Stimulated activated CD8-positive, alpha-beta memory T cell treated with anti-CD3 and anti-CD28 coated beads, Interleukin-4, amount 100 ng/mL, for 4 hours (primary cell): ENCODE measurements around the gene PIP4K2C.
"Not testable (repeated sequence)": the region's sequence is repeated elsewhere in the genome, so short reads cannot be mapped to it uniquely, and the experiment has no call there.

Source experiments
- DNase-seq, 2 donors: peaks; one replicate each; pipeline ENCODE4 v3.0.0-alpha.2; 2020; ENCODE audit warnings: low read depth in 2 of 2, low spot score in 1 of 2

The PIP4K2C gene

DNA sequence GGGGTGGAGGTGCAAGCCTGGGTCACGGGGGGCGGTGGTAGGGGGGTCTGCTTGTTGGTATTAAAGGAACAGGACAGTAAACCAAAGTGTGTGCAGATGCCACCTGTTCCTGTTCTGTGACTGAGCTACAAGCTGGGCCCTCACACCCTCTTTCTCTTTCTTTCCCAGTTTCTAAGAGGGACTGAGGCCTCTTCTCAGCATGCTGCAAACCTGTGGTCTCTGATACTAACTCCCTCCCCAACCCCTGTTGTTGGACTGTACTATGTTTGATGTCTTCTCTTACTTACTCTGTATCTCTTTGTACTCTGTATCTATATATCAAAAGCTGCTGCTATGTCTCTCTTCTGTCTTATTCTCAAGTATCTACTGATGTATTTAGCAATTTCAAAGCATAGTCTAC is 6.9 kb upstream of the PIP4K2C start:
- DNase-seq: no peak

DNA sequence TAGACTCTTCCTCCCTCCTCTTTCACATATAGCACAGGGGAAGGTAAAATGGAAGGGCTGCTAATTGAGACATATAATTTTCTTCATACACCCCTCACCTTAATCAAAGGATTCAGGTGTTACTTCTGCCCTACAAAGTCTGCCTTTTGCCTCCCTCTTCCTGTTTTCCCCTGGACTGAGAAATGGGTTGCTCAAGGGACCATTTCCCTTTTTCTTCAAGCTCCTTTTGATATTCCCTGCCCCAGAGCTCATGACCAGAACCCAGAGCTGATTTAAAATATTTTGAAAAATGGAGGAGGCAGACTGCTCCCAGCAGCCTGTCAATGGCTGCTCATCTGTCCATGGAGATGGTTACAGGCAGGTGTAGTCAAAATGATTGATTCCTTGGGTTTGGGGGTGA is 6.3 kb upstream of the PIP4K2C start:
- no peak for DNase-seq

DNA sequence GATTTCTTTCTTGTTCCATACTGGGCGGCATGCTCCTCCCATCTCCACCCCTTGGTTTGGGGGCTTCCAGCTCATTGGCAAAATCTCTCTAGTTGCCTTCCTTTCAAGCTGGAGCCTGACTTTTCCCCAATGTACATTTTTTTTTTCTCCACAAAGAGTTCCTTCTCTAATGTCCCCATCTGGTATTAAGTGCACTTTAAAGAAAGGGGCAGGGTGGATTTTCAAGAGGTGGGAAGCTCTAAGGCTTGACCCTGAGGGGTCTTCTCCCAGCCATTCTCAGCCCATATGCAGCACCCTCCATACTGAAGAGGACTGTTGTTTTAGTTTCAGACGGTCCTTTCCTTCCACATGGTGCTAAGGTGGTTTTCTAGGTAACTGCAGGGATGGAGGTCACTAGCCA is 5.8 kb upstream of the PIP4K2C start:
- no peak for DNase-seq

DNA sequence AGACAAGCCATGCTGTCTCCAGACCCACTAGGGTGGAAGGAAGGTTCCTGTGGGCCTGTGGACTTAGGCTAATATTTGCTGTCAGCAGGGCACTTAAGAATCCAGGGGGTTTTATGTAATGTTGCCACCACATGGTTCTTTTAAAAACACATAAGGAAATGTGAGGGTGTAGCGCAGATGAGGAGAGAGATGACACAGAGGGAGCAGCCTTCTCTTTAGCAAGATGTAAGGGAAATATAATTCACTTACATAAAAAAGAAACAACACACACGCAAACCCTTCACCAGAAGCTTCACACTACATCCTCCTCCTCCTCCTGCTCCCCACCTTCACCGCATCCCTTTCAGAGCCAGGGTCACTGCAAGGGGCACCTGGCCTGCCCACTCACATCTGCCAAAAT is 4.9 kb upstream of the PIP4K2C start:
- DNase-seq: no peak

DNA sequence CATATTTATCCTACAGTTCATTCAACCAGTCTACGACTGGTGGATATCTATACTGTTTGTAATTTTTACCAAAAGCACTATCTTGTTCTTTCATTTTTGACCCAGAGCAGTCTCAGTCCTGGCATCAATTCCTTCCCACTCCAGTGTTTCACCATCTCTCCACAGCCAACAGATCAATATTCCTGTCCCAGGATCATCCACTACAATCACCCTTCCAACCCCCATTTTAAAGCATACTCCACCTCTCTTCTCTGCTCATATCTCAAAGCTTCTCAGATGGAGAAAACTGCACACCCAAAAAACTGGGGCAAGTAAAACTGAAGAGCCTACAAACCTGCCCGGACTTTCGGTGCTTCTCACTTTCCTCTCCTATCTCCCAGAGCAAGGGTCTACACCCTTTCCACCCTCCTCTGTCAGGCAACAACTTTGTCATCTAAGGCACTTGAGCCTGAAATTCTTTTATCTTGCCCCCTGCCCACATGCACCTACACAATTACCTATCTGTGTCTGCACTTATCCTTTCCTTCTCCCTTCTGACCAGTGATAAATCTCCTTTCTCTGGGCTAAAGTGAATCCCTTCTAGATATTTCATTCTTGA is 4.1 kb upstream of the PIP4K2C start:
- no peak for DNase-seq

DNA sequence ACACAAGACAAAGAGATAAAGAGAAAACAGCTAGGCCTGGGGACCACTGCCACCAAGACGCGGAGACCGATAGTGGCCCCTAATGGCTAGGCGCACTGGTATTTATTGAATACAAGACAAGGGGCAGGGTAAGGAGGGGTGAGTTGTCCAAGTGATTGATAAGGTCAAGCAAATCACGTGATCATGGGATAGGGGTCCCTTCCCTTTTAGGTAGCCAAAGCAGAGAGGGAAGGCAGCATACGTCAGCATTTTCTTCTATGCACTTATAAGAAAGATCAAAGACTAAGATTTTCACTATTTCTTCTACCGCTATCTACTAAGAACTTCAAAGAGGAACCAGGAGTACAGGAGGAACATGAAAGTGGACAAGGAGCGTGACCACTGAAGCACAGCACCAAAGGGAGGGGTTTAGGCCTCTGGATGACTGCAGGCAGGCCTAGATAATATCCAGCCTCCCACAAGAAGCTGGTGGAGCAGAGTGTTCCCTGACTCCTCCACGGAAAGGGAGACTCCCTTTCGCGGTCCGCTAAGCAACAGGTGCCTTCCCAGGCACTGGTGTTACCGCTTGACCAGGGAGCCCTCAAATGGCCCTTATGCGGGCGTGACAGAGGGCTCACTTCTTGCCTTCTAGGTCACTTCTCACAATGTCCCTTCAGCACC is 1.9 kb upstream of the PIP4K2C start:
- DNase-seq: not testable (repeated sequence)

DNA sequence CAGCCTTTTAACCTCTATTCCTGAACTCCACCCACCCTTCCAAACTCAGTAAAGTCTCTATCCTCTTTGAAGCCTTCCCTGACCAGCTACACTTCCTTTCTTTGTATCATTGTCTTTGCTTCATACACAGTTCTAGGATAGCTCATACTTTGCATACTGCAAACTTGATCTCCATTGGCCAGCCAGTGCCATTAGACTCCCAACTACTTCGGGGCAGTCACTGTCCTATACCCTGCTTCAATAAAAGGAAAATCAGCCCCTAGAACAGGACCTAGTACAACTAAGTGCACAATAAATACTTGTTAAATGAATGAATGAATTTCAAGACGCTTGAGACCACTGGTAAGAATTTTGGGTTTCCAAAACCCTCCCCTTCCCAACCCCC is 521 bp upstream of the PIP4K2C start:
- DNase-seq: no peak

DNA sequence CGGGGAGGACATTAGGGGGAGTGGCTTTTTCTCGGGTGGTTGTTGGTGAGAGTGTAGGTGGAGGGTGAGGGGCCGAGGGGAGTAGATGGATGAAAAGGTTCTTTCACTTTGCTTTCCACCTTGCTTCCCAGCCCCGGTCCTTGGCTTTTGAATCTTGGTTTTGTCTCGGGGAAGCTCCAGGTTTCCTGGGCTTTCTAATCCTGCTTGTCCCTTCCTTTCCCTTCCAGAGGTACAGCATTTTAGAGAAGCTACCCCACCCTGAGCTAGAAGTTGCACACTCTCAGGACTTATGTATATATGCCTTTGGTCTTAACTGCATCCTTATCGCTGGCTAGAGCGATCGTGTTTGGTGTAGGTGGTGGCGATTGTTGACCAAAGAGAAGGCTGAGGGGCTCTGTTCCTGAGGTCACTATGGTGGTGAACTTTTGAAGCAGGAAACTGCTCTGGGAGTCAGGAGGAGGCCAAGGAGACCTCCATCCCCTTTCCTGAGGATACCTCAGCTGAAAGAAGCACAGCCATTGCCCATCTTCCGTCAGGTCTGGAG is 862 bp downstream of the PIP4K2C start:
- no peak for DNase-seq

DNA sequence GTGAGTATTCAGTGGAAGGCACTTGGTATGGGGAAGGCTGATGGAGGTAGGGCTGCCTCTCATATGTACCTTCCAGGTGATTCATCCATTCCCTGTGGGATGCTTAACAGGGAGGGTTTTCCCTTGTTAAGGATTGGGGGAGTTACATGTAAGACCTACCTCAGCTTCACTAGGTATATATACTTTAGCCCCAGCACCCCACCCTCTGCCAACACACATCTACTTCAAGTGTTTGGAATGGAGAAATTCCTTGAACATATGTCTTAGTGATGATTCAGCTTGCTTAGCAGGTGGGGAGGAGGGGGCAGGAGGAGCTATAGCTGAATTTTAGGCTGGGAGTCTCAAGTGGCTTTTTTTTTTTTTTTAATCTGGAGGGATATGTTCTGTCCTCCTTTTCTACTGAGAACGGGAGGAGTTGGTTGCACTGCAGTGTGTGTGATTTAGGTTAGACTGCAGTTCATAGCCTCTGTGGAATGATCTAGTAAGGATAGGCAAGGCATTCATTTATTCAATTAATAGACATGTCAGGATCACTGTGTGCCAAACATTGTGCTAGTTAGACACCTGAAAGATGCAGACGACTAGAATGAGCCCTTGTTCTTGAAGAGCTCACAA is 1.7 kb downstream of the PIP4K2C start:
- DNase-seq: no peak

DNA sequence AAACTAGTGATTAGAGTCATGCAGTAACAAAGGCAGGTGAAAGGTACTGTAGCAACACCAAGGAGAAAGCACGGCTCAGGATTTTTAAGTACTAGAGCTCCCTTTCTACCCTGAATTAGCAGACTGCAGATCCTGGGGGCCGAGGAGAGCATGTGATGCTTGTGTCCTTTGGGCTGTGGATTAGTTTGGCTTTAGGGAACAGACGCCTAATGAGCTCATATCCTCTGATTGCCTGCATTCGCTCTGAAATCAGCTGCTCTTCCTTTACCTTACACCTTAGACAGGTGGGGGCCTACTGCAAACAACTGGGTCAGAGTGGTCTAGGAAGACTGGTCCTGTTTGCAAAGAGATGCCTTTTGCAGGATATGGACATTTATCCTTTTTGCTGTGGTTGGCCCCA is 2.2 kb downstream of the PIP4K2C start:
- DNase-seq: no peak

DNA sequence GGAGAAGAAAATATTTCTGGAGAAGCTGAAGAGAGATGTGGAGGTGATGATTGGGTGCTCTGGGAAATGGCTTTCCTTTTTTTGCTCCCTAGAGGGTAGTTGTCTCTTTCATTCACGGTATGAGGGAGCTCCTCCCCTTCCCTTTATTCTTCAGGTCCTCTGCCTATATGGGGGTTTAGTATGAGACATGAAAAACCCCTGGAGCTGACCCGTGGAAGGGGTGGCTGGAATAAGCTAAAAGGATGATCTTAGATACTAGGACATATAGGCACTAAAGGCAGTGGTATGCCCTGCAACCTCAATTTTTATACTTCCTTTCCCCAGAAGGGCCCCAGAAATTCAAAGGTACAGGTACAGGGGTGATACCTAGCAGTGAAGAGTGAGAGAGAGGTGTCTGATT is 9.4 kb downstream of the PIP4K2C start:
- DNase-seq: no peak

DNA sequence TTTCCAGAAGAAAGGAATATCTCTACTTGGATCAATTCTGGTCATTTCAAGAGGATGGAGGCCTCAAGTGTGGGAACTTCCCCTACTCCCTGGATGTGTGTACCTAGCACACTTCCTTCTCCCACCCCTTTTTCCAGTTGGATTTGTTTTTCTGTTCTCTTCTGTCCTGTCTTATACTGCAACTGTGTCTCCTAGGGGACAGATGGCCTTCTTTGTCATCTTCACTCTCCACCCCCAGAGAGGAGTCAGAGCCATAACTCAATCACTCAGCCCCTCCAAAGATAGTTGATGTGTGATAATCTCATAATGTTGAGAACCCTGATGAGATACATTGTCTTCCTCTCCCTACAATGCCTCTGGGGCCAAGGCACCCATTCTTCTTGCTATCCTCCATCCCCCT is 11.6 kb downstream of the PIP4K2C start:
- DNase-seq: no peak

DNA sequence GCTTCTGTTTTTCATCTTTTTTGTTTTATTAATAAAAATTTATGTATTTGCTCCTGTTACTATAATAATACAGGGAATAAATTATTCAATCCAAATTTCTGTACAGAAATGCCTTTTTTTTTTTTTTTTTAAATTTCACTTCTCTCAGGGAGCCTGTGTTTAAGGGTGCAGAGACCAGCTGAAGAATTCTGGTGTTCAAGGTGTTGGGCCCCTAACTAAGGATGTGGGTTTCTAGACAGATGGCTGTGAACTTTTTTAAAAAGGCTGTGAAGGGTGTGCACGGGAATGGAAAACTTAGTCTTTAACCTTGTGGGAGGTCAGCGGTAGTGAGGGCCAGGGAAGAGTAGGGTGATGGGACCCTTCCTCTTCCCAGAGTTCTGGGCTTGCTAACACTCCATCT is 12.3 kb downstream of the PIP4K2C start:
- no peak for DNase-seq

DNA sequence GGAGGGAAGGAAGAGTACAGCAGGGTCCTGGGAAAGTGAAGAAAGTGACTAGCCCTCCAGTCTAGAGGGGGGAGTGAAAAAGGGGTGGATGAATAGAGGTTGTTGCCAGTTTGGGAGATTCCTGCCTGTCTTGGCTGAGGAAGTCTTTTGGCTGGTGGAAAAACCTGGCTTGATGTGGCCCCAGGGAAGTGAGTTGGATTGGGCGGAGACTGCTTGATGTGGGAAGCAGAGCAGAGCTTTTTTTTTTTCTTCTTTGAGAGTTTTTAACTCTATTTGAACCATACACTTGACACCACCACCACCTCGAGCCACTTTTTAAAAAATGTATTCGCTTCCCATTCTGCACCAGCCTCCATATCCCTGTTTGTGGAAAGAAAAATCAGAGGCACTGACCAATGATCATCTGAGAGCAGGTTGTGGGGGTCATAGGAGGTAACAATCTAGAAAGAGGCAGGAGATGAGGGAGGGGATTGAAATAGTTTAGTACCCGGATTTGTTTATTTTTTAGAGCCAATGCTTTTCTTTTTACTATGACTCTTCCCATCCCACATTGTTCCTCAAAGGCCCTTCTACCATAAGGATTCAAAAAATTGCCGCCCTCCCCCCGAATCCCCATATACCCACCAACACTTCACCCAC is 12.9 kb downstream of the PIP4K2C start:
- no peak for DNase-seq

DNA sequence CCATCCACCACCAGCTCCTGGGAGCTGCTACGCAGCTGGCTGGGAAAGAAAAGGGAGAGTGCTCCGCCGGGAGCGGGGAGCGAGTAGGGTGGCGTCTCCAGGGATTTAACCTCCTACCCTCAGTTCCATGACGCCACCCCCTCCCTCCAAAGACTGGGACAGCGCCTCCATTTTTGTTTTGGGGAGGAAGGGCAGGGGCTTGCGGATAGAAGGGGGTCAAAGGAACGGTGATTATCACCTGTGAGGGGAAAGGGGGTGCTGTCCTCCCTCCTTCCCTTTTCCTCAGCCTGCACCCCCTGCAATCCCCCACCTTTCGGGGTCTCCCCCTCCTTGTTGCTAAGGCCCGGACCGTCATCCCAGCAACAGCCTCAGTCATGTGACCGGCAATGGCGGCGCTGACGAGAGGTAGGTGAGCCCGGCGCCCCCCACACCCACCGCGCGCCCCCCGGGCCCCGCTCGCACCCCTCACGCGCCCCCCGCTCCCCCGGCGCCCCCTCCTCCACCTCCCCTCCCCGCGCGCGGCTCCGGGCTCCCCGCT is 13.5 kb downstream of the PIP4K2C start, which contains the start of gene DTX3:
Gene DTX3, plus strand, starts transcription at position 371 of the 538 bp plus-strand sequence. CDS start 1,694 bp downstream, outside the sequence.
- no peak for DNase-seq

DNA sequence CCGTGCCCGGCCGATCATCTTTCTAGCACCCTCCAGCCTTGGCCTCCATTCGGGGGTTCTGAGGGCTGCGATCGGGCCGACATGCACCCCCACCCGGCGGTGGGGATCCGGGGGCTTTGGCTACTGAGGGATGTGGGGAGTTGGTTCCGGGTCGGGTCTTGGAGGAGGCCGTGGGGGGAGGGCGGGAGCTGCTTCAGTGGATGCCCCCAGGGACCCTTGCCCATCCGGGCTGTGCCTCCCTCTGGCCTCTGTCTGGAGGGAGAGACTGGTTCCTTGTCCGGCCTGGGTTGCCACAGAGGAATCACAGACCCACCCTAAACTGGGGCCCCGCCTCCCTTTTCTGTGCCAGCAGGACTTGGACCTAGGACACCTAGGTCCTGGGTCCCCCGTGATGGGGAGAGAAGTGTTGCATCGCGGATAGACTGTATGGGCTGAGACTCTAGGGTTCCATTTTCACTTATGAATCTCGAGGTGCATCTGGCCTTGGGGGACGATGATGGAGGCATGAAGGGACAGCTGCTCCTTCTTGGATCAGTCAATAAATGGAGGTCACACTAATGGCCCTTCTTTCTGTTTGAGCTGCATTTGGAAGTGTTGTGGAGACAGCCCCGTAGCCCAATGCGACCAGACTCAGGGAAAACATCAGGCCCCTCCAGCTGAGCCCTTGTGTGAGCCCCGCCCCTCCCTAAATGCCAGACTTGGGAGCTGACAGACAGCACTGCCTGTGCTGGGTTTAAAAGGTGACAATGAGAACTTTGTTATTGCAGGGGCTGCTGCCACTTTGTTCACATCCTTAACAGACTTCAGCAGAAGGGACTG is 14.2 kb downstream of the PIP4K2C start:
- no peak for DNase-seq

DNA sequence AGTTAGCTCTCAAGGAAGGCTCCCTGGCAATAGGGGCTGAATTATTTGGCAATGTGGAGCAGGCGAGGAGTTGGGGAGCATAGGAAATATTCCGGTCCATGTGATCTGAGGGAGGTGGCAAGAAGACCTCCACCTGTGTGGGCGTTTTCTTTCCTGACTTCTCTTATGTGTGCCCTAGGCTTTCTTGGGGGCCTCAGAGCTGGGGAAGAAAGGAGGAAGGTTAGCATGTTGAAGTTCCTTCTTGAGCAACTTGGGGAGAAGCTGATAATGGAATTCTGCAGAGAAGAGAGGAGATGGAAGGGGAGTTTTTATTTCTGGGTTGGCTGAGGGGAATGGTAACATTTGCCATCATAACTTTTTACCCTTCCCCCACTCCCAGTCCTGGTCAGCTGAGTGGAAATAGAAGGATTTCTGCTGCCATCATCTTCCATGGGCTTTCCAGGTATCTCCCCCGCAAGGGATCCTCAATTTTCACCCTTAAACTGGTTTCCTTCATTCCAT is 14.9 kb downstream of the PIP4K2C start:
- DNase-seq: no peak

DNA sequence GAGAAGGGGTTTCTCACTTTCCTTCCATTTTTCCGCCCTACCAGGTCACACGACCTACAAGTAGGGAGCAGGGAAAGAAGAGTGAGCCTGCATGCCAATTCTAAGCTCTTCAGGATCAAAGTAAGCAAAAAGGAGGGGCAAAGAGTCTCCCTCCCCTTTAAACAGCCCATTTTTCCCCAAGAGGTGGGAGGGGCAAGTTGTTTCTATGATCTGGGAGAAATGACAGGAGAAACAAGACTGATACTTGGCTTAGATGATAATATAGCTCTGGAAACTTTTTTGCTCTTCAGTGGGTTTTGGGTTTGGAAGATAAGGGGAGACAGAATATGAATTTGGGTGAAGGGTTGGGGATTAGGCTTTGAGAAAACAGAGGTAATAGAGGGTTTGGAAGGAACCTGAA is 15.4 kb downstream of the PIP4K2C start:
- no peak for DNase-seq

DNA sequence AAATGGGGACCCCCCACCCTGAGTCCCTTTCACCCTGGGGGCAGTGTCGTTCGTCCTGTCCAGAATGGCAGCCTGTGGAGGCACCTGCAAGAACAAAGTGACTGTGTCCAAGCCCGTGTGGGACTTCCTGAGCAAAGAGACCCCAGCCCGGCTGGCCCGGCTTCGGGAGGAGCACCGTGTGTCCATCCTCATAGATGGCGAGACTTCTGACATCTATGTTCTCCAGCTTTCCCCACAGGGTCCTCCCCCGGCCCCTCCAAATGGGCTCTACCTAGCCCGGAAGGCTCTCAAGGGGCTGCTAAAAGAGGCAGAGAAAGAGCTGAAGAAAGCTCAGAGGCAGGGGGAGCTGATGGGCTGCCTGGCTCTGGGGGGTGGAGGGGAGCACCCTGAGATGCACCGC is 15.8 kb downstream of the PIP4K2C start:
- DNase-seq: no peak

DNA sequence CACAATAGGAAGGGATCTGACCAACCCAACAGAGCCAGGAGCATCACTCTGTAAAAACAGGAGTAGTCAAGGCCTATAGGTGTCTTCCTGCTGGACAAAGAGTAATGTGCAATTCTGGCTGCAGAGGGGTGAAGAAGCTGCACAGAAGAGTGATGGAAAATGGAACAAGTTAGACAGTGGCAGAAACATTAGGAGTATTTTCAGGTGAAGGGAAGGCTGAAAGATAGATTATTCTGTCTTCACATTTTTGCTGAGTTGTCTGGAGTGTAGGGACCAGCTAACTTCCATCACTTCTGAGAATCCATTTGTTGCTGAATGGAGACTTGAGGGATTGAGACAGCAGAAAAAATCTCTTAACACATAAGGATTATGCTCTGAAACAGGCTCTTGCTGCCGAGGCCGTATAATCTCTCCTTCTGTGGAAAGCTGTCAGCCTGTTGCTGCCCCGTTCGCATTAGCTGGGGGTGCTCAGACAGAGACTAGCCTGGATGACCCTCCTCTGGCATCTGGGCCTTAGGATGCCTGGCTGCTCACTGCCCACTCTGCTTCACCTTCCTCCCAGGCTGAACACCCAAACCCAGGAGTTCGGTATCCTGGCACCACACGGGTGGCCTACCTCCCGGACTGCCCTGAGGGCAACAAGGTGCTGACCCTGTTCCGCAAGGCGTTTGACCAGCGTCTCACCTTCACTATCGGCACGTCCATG is 17.1 kb downstream of the PIP4K2C start:
- no peak for DNase-seq
